GM21390 (cell line): ENCODE measurements around the gene TMEM169.
"Not testable (repeated sequence)": the region's sequence is repeated elsewhere in the genome, so short reads cannot be mapped to it uniquely, and the experiment has no call there.

Experiments used
- ATAC-seq: cut with Tn5 transposase; IDR thresholded peaks from one replicate; pipeline ENCODE4 v1.9.1; 2021; ENCODE audit not compliant: unreplicated experiment

The TMEM169 gene

GRCh38 chr2:216130346-216130971, 48.7 kb downstream of the TMEM169 start:
- no peak for ATAC-seq

- no peak for ATAC-seq
These were observed 49.6 kb downstream of the TMEM169 start for GRCh38 chr2:216131175-216131926.

- no peak for ATAC-seq
These were observed 50.9 kb downstream of the TMEM169 start for GRCh38 chr2:216132585-216132984.

GRCh38 chr2:216133397-216133796, 51.7 kb downstream of the TMEM169 start:
- ATAC-seq: no peak

- ATAC-seq: no peak
These were observed 53.3 kb downstream of the TMEM169 start for GRCh38 chr2:216134958-216135541.

- no peak for ATAC-seq
These were observed 58.2 kb downstream of the TMEM169 start for GRCh38 chr2:216139884-216140283.

GRCh38 chr2:216141516-216141915, 59.8 kb downstream of the TMEM169 start:
- not testable (repeated sequence) for ATAC-seq

GRCh38 chr2:216142540-216142939, 60.8 kb downstream of the TMEM169 start:
- peak; percentile 98 for ATAC-seq

- ATAC-seq: no peak
These were observed 62.7 kb downstream of the TMEM169 start for GRCh38 chr2:216144372-216144771.

GRCh38 chr2:216144857-216145256, 63.1 kb downstream of the TMEM169 start:
- no peak for ATAC-seq

- ATAC-seq: no peak
These were observed 64.9 kb downstream of the TMEM169 start for GRCh38 chr2:216146573-216146972.

GRCh38 chr2:216147172-216148131, 65.7 kb downstream of the TMEM169 start:
- ATAC-seq: no peak

- no peak for ATAC-seq
These were observed 67.3 kb downstream of the TMEM169 start for GRCh38 chr2:216148983-216149382.

GRCh38 chr2:216149741-216150140, 68.0 kb downstream of the TMEM169 start:
- no peak for ATAC-seq

GRCh38 chr2:216151313-216152025, 69.8 kb downstream of the TMEM169 start:
- no peak for ATAC-seq
